ENCODE data around the gene PTPRC. TPM values are rescaled to one million over a fixed set of nuclear protein-coding genes. Genes with fewer than 3 reads are reported as not detected.

The PTPRC gene
- total RNA-seq, 1 donor from 2014 or later: 11.4 TPM

DNA sequence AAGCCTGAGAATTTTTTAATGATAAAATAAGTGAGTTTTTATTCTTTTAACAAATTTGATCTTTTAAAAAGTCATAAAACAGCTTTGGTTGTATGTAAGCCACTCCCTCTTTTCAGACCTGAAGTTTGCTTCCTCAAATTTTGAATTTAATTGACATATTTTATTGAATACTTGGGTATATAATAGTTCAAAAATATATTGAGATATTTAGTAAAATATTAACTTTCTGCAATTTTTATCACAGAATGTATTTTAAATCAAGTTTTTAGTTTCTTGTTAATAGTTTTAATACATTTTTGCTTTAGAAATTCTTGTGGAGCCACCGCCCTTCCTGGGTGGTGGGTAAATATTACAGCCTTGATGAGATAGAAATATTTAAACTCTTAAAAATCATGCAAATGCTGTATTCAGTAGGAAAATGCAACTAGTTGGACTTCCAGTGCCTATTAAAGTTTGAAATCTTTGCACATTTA, 867 bp downstream of the PTPRC start:
- intact Hi-C loops (cut with DNase I): no loop called here
- DNase-seq (ENCODE audit: low spot score): no peak

DNA sequence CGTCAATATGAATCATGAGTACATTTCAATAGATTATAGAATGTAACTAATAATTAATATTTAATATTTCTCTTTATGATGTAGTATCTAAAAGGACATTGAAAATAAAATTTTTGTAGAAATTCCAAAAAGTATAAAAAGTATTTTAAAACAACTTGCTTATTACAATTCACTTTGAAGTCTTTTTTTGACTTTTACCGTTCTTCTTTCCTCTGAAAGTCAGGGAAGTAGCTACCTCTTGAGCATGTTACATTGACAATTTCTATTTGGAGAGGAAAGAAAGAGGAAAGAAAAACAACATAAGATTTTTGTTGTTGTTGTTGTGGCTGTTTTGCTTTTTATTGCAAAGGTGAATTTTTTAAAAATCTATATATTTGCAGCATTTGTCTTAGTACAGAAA, 1.3 kb downstream of the PTPRC start:
- intact Hi-C loops (cut with DNase I): no loop called here
- no peak for DNase-seq (ENCODE audit: low spot score)

DNA sequence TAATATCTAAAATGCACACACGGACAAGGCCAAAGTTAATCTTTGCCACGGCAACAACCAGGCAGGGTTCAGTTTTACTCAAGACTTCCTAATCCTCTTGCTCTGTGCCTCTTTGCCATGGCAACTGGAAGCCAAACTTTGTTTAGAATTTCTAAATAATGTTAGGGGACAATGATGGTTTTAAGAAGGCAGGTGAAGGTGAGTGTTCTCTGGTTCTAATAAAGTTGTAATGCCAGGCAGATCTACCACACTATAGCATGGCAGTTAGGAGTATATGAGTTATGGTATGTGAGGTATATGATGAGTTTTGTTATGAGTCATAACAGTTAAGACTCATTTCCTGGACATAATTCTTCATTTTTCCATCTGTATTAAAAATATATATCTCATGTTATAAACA, 2.7 kb downstream of the PTPRC start:
- no peak for DNase-seq (ENCODE audit: low spot score)

DNA sequence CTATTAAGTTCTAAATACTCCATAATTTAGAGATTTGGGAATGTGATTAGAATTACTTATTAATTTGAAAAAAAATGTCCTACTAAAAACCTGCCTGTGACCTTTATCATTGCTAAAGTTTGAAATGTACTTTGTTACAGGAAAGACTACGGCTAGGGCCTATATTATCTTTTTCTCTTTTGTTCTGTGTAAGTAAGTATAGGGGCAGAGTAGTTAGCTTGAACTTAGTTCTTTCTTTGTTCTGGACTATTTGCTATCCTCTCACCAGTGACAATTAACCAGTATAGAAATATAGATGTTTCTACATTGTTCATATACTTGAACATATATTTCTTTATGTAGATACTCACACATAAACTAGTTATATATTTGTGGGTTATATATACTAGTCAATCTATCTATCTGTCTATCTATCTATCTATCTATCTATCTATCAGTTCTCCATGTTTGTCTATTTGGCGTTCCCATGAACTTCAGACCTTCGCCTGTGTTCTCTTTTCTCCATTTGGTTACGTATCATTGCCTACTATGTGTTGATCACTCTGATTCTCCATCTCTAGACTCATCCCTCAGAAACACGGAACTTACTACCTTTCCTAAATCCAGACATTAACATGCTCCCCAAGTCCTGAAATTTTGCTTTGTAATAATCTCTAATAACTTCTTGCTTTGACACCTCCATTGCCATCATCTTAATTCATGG, 3.3 kb downstream of the PTPRC start:
- DNase-seq (ENCODE audit: low spot score): no peak
- intact Hi-C loops (cut with DNase I): no loop called here

More for the DNA sequence above, 2.7 kb downstream of the PTPRC start:
- intact Hi-C loops (cut with DNase I): no loop called here

DNA sequence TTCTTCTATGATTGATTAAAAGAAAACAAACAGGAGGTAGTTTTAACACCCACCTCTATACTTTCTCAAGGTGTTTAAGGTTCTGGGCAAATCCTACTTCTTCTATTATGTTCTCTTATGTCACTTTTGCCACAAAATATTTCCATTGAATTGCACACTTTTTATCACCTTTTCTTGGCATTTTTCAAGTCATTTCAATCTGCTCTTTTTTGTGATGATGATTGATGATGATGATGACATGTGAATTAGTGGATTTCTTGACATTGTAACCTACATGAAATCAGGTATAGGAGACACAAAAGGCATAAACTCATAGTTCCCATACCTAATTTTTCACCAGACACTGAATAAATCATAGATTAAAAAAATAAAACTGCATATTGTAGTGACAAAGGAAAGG, 4.1 kb downstream of the PTPRC start:
- intact Hi-C loops (cut with DNase I): no loop called here
- no peak for DNase-seq (ENCODE audit: low spot score)

DNA sequence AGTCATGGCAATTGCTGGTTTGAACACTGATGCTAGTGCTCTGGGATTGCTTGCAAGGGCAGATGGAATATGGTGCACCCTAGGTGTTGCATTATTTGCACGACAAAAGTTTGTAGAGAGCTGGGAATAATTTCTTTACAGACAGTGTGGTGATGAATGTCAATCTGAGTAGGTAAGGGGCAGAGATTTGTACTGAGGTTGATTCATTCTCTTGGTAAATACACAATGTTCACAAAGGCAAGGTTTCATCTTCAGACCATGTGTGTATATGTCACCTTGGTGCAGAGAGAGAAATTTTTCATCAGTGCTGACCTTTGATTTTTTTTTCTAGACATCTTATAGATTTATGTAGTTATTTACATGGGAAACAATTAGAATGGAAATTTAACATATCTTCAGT, 5.0 kb downstream of the PTPRC start:
- intact Hi-C loops (cut with DNase I): no loop called here
- no peak for DNase-seq (ENCODE audit: low spot score)

DNA sequence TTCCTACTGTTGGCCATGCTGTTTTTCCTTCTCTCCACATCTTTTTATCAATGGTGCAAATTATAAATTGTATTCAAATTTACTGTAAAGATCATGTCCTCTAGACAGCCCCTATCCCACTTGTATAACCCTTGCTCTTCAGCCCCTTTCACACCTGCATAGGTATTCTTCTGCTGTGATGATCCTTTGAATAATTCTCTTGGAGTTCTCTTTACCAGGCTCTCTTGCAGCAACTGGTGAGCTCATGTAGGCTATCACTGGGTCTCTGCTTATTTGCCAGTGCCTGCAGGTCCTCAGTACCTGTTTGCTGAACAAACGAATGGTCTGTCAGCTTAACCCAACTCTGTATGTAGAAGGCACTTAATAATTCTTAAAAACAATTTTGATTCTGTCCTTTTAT, 8.2 kb downstream of the PTPRC start:
- DNase-seq (ENCODE audit: low spot score): no peak
- intact Hi-C loops (cut with DNase I): no loop called here

DNA sequence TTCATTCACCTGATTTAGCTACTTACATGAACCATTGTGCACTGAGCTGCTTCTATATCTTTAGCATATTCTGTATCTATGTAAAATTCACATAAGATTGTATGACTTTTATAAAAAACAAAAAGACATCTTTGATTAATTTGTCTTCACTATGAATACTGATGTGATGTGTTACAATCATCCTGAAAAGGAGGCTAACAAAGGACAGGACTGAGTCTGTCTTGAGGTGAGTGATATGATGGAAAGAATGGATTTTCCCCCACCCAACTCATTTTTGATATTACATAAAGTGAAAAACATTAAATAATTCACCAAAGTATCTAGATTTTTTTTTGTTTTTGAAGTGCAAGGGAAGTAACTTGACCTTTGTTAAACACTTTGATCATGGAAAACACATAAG, 9.8 kb downstream of the PTPRC start:
- intact Hi-C loops (cut with DNase I): no loop called here
- no peak for DNase-seq (ENCODE audit: low spot score)

DNA sequence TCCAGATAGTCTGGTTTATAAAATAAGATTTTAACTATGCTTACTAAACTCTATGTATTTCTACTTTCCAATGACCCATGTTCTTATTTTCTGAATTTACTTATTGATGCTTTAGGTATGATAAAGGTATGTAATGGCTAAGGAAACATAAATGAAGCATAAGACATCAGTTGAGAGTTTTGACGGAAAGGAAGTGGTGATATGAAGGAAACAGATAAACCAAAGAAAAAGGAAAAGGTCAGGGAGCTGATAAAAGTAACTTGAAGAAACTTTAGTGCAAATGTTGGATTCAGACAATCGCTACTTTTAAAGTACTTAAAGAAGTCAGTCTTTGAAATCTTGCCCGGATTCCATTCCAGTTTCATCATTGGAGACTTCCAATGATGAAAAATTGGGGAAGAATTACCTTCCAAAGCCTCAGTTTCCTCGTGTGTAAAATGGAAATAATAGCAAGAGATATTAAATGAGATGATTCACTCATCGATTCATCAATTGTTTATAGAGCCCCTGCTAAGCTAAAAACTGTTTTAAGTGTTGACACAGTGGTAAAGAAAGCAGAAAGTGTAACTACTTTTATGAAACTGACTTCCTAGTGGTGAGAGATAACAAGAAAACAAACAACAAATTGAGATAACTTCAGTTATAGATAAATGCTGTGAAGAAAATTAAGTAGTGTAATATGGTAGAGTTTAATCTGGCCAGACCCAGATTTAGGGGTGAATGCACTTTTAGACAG, 10.6 kb downstream of the PTPRC start:
- no peak for DNase-seq (ENCODE audit: low spot score)
- intact Hi-C loops (cut with DNase I): no loop called here

DNA sequence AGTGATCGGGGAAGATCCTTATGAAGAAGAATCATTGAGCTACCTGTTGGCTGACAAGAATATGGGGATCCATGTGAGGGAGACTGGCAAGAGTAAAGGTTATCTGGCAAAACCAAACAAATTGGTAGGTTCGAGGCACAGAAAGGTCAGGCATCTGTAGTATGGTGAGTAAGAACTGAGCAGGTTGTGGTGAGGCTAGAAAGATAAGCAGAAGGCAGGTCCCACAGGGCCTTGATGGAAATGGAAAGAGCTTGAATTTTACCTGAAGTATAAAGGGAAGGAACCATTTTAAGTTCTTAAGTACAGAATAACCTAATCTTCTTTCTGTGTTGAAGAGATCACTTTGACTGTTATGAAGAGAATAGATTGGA, 11.1 kb downstream of the PTPRC start:
- intact Hi-C loops (cut with DNase I): no loop called here
- no peak for DNase-seq (ENCODE audit: low spot score)

DNA sequence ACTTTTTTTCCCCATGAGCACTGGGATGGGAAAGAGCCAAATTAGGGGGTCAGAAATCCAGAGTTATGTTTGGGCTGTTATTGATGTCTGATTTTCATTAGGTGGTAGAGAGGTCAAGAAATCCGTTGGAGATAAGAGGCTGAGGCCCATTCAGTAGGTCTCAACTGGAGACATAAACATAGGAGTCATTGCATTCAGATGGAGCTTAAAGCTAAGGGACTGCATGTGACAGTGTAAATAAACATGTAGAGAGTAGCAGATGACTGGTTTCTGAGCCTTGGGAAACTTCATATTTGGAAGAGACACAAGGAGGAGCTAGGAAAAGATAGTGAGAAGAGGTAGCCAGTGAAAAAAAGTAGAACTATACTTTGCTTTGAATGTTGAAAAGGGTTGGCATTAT, 11.7 kb downstream of the PTPRC start:
- intact Hi-C loops (cut with DNase I): no loop called here
- no peak for DNase-seq (ENCODE audit: low spot score)

DNA sequence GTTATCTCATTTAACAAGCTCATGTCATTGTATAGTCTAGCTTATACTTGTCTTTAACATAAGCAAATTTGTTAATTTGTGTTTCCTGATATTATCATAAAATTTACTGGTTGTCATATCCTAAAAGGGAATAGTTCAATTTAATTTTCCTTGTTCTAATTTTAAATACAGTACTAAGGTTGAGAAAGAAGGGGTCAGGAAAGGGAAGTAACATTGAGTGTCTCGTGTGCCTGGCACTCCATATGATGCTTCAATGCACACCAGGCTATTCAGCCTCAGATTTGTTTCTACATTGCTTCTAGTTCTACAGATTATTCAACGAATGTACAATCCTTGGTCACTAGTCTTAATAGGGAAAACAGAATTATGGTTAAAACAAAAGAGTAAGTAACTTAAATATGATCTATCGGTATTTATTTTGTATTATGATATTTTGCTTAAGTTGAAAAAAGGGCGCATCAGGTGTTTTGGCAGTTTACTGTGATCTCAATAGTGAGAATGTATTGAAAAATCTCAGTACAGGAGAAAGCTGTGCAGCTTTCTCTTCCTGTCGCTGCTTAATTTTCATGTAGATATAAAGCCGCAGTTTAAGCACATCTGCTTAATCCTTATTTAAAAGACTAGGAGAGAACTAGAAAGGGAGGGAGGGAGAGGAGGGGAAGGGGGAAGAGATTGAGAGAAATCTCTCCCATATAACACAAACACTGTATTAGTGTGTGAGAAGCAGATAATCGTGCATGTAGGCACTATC, 13.0 kb downstream of the PTPRC start:
- intact Hi-C loops (cut with DNase I): no loop called here
- no peak for DNase-seq (ENCODE audit: low spot score)

DNA sequence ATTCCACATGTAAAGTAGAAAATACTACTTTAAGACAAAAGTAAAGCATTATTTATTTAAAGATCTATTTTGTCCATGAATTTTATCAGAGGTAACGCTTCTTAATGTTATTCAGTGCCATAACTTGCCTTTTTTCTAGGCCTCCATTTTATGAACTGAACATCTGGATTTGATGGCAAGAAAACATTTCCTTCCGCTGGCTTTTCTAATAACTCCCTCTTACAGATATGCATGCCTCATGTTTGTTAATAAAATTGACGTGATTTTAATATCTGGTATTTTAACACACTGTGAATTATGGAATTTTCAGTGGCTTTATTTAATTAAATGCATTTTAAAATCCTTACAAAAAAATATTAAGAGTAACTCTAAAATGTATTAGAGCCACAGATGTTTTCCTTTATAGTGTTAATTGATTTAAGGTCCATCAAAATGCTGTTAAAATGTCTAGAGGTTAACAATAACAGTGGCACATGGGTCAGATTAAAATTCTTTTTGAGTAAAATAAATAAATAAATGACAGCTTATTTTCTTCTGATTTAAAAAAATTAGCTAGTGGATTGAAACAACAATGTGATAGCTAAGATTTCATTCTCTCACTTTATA, 15.1 kb downstream of the PTPRC start:
- no peak for DNase-seq (ENCODE audit: low spot score)
- intact Hi-C loops (cut with DNase I): no loop called here

DNA sequence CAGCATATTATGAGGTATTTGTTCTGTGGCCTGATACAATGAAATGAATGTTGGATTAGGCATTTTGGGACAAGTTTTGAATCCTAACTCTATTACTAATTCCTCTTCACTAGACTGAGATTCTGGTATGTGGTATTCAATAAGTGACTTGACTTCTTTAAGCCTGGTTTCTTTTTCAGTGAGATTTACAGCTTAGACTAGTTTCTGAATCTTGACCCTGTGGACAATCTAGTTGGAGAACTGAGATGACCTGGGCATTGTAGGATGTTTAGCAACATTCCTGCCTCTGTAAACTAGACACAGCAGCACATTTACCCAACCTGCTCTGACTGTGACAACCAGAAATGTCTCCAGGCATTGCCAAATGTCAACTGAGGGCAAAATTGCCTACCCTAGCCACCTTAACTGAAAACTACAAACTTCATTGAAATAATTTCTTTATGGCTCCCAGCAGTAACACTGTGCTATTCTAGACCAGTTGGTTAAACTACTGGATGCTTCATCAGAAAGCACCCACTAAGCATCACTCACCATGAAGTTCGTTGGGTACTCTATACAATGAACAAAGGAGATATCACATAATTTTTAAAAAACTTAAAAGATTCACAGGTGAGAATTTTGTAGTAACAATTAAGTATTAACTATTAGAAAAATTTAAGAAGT, 16.8 kb downstream of the PTPRC start:
- DNase-seq (ENCODE audit: low spot score): no peak
- intact Hi-C loops (cut with DNase I): no loop called here

DNA sequence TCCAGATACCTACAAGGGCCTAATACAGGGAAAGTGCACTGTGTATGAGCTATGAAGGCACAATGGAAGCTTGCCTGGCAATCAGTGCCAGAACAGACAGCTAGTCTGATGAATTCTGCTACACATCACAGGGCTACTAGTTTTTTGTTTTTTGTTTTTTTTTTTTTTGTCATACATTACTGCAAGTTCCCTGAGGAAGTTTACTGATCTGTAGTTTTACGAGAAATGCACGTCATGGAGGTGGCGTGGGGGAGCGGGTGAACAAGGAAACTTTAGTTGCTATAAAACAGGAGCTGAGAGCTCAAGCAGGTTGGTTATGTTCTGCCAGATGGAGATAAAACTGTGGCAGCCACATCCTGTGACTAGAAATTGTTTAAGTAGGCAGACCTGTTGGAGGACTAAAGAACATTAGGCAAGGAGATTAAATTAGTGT, 17.7 kb downstream of the PTPRC start:
- peak; percentile 79 for DNase-seq (ENCODE audit: low spot score)
- intact Hi-C loops (cut with DNase I): no loop called here

DNA sequence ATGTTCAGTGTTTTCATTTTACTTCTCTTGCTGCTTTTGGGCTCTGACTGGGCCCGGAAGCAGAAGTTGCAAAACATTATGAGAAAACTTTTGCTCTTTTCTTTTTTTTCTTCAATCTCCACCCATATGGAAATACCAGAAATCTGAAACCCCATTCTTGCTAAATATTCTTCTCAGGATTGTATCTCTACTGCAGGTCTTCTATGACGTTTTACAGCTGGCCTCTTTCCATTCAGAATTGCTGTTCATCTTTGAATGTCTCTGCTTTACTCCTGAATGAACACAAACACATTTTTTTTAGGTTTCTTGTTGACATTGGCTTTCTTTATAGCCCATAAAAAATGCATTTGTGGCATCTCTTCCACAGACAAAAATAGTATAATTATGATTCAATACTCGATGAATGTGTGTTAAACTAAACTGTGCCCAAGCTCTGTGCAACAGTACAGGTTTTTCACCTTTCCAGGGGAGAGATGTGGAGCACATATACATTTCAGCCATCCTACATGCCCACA, 18.8 kb downstream of the PTPRC start:
- intact Hi-C loops (cut with DNase I): no loop called here
- DNase-seq (ENCODE audit: low spot score): no peak

DNA sequence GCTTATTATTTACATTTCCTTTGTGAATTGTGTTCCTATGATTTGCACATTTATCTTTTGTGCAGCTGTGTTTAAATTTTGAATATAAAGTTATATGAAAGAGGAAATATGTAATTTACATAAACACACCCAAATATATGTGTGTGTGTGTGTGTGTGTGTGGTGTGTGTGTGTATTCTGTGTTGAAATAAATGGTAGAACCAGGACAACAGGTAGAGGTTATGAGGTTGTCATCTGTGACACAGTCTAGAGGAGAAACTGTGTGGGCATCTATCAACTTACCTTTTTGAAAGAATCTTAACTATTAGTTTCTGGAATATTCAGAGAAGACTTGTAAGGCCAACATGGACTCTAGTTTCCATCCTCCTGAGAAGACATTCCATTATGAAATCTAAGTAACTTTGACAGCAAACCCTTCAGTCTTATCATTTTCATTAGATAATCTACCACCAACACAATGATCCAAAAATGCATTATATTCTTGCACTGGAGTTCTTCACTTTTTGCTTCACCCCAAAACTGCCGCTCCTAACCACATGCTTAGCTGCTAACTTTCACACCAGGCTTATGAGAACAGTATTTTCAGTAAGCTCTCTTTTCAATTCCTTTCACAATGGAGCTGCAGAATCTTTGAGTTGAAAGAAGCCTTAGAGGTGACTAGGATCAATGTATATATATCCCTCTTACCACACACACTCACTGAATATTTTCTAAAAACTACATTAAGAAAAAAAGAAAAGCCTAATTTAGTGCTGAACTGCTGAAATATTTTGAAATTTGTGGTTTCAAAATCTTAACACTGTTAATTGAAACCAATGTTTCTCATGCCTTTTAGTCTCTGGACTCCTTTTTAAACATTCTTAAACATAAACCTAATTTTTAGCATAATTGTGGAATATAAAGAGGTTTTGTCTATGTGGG, 21.8 kb downstream of the PTPRC start:
- intact Hi-C loops (cut with DNase I): no loop called here

DNA sequence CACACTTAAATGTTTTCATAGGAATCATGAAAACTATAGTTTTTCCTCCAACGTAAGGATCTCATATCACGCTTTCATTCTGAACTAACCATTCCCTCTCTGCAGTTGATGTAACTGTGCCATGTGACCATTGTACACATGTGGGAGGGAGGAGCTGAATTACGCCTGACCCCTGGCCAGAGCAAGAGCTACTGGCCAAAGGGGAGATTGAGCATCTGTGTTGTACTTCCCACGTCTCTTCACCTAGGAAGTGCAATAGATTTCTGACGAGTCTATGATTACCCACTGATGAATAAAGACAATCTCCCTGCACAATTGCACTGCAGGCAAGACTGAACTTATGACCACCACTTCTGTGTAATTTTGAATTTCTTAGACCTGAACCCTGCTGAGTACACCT, 24.0 kb downstream of the PTPRC start:
- DNase-seq (ENCODE audit: low spot score): no peak
- intact Hi-C loops (cut with DNase I): no loop called here

More for the DNA sequence above, 21.8 kb downstream of the PTPRC start:
- DNase-seq (ENCODE audit: low spot score): no peak
